ENCODE data around the gene TNPO1. TPM values are rescaled to one million over a fixed set of nuclear protein-coding genes. Genes with fewer than 3 reads are reported as not detected.

TNPO1 gene
- total and polyA plus RNA-seq, 9 of the 15 experiments (the other 6 are each of a cell fraction or from before 2014, with no cell fraction given): 20.8 to 176 (median 97.9) TPM

DNA sequence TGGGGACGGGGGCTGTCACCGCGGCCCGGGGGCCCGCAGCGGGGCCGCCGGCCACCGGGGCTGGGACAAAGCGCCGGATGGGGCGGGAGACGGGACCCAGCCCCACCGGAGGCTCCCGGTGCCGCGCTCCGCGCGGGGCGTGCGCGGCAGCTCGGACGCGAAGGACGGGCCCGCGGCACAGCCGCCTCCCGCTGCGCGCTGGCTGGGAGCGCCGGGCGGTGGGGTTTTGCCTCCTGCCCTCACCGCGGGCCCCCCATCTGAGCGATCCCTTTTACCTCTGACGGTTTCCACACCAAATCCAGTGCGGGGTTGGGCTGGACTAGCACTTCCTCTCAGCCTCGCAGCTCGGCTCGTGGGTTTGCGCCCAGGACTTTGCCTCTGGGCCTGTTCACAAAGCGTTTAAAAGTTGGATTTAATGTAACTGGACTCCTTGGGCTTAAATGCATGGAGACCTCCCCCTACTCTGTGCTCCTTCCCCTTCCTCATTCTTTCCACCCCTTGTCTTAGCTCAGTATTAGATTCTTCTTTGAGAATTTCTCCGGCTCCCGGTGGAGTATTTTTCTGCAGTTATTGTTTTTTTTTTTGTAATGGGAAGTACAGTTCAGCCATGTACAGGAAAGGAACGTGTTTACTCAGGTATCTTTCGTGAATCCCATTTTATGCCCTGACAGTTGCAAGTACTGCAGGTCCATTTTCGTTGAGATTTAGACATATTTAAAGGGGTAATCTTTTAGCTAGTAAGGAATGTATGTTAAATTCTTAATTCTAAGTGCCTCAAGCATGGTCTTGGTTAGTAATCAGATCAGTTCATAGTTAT, 140.1 kb downstream of the TNPO1 start (continued):
- TF ChIP-seq SPI1 (IDR thresholded peaks at IDR 0.05; ENCODE audit: borderline replicate concordance, low read depth, low read length) (peak; percentile 88), IRF2 (CRISPR knock-in tag; IDR thresholded peaks at IDR 0.05) (no peak), HDAC2 (IDR thresholded peaks at IDR 0.05) (0 out of 2 replicates have a peak, but pooled peaks have one; percentile 23), SAFB (IDR thresholded peaks at IDR 0.05; ENCODE audit: borderline replicate concordance, low read depth, low read length) (0 out of 2 replicates have a peak, but pooled peaks have one; percentile 22), HNRNPLL (IDR thresholded peaks at IDR 0.05; ENCODE audit: low read depth, low read length, poor library complexity, severe bottlenecking) (peak; percentile 83), ZNF354B (CRISPR knock-in tag; IDR thresholded peaks at IDR 0.05) (no peak), RBM34 (IDR thresholded peaks at IDR 0.05; ENCODE audit: borderline replicate concordance, insufficient read depth, low read length) (no peak), CBX8 (IDR thresholded peaks at IDR 0.05; ENCODE audit: borderline replicate concordance, extremely low read depth, low read depth, low read length, poor library complexity, severe bottlenecking) (no peak), MAFF (IDR thresholded peaks at IDR 0.05; ENCODE audit: low read length) (no peak)
- TF ChIP-seq, protein P1, sequence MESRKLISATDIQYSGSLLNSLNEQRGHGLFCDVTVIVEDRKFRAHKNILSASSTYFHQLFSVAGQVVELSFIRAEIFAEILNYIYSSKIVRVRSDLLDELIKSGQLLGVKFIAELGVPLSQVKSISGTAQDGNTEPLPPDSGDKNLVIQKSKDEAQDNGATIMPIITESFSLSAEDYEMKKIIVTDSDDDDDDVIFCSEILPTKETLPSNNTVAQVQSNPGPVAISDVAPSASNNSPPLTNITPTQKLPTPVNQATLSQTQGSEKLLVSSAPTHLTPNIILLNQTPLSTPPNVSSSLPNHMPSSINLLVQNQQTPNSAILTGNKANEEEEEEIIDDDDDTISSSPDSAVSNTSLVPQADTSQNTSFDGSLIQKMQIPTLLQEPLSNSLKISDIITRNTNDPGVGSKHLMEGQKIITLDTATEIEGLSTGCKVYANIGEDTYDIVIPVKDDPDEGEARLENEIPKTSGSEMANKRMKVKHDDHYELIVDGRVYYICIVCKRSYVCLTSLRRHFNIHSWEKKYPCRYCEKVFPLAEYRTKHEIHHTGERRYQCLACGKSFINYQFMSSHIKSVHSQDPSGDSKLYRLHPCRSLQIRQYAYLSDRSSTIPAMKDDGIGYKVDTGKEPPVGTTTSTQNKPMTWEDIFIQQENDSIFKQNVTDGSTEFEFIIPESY (CRISPR knock-in tag; IDR thresholded peaks at IDR 0.05): 0 out of 2 replicates have a peak, but pooled peaks have one; percentile 13
- TF ChIP-seq, protein P2, sequence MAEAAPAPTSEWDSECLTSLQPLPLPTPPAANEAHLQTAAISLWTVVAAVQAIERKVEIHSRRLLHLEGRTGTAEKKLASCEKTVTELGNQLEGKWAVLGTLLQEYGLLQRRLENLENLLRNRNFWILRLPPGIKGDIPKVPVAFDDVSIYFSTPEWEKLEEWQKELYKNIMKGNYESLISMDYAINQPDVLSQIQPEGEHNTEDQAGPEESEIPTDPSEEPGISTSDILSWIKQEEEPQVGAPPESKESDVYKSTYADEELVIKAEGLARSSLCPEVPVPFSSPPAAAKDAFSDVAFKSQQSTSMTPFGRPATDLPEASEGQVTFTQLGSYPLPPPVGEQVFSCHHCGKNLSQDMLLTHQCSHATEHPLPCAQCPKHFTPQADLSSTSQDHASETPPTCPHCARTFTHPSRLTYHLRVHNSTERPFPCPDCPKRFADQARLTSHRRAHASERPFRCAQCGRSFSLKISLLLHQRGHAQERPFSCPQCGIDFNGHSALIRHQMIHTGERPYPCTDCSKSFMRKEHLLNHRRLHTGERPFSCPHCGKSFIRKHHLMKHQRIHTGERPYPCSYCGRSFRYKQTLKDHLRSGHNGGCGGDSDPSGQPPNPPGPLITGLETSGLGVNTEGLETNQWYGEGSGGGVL (CRISPR knock-in tag; IDR thresholded peaks at IDR 0.05): no peak
- TF ChIP-seq, protein P3, sequence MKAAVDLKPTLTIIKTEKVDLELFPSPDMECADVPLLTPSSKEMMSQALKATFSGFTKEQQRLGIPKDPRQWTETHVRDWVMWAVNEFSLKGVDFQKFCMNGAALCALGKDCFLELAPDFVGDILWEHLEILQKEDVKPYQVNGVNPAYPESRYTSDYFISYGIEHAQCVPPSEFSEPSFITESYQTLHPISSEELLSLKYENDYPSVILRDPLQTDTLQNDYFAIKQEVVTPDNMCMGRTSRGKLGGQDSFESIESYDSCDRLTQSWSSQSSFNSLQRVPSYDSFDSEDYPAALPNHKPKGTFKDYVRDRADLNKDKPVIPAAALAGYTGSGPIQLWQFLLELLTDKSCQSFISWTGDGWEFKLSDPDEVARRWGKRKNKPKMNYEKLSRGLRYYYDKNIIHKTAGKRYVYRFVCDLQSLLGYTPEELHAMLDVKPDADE (conservative IDR thresholded peaks at IDR 0.05; ENCODE audit: control insufficient read depth, low read depth, low read length): 0 out of 2 replicates have a peak, but pooled peaks have one; percentile 27
- TF ChIP-seq, protein P4, sequence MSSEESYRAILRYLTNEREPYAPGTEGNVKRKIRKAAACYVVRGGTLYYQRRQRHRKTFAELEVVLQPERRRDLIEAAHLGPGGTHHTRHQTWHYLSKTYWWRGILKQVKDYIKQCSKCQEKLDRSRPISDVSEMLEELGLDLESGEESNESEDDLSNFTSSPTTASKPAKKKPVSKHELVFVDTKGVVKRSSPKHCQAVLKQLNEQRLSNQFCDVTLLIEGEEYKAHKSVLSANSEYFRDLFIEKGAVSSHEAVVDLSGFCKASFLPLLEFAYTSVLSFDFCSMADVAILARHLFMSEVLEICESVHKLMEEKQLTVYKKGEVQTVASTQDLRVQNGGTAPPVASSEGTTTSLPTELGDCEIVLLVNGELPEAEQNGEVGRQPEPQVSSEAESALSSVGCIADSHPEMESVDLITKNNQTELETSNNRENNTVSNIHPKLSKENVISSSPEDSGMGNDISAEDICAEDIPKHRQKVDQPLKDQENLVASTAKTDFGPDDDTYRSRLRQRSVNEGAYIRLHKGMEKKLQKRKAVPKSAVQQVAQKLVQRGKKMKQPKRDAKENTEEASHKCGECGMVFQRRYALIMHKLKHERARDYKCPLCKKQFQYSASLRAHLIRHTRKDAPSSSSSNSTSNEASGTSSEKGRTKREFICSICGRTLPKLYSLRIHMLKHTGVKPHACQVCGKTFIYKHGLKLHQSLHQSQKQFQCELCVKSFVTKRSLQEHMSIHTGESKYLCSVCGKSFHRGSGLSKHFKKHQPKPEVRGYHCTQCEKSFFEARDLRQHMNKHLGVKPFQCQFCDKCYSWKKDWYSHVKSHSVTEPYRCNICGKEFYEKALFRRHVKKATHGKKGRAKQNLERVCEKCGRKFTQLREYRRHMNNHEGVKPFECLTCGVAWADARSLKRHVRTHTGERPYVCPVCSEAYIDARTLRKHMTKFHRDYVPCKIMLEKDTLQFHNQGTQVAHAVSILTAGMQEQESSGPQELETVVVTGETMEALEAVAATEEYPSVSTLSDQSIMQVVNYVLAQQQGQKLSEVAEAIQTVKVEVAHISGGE (CRISPR knock-in tag; IDR thresholded peaks at IDR 0.05): peak in 1 of 3 experiments; percentile 5; a peak in 1 of 6 replicates
